ENCODE results near the gene RNF166.
A peak's percentile ranks its signal among the peaks of the same experiment; 100 is the strongest.

The RNF166 gene

GRCh38 chr16:88650749-88651275 lies 55.4 kb downstream of the RNF166 start, which contains the start of gene CYBA:
CYBA (minus strand) TSS chr16:88651053; CDS start chr16:88651013, 40 bp downstream.
- DNase-seq, result peak; percentile 13

- no peak for DNase-seq
Measured at GRCh38 chr16:88649924-88650748, 56.1 kb downstream of the RNF166 start.

DNA sequence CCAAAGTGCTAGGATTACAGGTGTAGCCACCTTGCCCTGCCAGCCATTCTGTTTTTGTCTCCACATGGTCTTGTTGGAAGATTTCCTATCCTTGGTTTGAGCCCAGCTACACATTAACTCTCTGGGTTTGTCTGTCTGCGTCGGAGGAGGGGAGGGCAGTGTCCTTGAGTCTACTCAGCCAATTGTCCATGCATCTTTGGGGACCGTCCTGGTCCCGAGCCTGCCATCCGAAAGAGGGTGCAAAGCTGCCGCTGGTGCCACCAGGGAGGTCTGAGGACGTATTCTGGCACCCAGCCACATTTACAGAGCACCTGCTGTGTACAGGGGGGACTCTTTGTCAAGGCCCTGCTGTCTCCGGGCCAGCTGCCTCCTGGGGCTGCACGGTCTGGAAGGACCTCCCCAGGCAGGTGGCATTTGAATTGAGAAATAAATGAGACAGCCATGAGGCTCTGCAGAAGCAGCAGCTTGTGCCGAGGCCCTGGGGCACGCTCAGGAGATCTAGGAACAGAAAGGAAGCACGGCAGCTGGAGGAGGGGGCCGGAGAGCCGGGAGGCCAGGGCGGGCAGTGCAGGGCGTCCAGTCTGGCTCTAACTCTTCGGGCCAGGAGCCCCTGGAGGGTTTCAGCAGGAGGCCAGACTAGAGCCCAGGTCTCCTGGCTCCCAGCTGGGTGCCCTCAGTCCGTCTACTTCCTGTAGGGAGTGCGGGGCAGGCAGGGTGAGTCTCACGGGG lies 56.8 kb downstream of the RNF166 start:
- DNase-seq, result no peak

GRCh38 chr16:88647178-88648070 lies 58.8 kb downstream of the RNF166 start:
- DNase-seq, result no peak
